Fibroblast of skin of back (primary cell): ENCODE results near the gene KCNQ1.

Experiments used
- DNase-seq: peaks from one replicate; pipeline ENCODE4 v3.0.0-alpha.2; 2013

The KCNQ1 gene

DNA sequence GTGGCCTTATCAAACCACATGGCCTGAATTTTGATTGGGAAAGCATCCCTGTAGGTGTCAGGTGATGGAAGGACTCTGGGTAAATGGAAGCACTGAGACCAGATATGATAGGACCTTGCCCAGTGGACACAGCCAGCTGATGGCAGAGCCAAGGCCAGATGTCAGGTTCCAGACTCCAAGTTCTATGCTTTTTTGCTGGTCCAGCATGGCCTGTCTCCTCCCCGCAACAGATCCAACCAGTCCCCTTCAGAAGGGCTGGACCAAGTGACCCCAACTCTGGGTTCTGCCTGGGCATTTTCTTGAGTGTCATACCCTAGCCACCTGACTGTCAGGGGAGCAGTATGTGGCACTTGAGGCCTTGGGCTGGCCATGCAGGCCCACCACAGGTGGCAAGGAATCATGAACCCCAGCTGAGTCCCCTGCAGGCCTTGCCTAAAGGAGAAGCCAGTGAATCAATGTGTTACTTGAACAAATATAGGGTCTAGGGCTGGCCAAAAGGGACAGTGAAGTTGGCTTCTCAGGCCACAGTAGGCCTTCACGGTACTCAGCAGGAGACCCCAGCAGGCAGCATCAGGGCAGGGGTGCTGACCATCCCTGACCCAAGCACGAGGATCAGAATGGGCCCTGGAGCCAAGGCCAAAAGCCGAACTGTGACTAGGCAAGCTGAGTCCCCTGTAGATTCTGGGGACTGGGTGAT lies 227.9 kb downstream of the KCNQ1 start:
- no peak for DNase-seq

DNA sequence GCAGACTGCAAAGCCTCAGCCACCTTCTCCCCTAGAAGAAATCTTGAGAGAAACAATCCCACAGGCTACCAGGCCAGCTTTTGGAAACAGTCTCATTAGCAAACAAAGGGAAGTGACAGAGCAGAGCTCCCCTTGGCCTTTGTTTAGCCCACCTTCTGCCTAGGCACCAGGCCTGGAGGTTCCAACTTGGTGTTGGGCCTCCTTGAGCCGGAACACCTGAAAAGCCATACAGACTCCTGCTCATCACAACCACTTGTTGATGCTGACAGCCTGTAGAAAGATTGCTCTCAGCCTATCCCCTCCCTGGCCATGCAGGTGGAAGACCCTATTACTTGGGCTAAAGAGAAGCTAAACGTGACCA lies 228.4 kb downstream of the KCNQ1 start:
- no peak for DNase-seq

DNA sequence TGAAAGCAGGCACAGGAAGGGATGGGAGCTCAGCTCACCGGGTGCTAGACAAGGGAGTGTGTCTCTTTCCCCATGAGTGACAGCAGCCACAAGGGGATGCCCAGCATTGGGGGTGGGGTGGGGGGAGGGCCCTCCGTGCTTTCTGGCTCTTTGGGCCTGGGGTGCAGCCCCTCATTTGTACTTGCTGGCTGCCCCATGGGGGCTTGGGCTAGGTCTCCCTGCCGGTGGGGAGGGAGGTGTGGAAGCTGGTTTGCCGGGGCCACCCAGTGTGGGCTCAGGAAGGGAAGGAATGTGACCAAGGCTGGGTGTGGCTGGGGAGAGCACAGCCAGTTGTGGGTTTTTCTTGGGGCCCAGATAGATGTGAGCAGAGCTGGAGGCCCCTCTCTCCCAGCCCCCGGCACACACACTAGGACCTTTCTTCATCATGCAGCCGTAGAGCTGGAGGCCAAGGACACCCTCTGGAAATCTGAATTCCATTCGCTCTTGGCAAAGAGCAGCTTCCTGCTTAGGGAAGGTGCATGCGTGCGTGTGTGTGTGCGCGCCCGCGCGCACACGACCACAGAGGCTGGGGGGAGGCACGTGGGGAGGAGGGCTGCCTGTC lies 229.2 kb downstream of the KCNQ1 start:
- DNase-seq = no peak

DNA sequence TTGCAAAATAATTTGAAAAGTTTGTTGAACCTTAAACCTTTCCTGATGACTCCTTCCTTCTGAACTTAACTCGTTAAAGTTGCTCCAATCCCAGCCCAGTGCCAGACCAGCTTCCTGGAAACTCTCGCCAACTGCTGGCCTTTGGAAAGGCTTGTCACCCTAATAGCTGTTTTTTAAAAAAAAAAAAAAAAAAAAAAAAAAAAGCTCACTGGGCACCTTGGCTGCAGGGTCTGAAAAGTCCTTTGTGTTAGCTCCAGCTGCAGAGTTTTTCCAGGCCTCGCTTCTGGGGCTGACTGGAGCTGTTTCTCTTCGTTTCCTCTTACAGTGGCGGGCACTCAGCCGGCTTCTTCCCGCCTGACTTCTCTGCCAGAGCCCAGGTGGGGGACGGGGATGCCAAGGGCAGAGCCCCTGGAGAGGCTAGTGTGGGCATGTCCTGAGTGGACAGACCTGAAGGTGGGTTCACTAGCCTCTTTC lies 229.9 kb downstream of the KCNQ1 start:
- DNase-seq = no peak

- no peak for DNase-seq
These were observed 230.7 kb downstream of the KCNQ1 start for GRCh38 chr11:2675540-2675939.

GRCh38 chr11:2677127-2677526 lies 232.3 kb downstream of the KCNQ1 start:
- DNase-seq = no peak

GRCh38 chr11:2678396-2678795 lies 233.6 kb downstream of the KCNQ1 start:
- no peak for DNase-seq

GRCh38 chr11:2679011-2679676 lies 234.3 kb downstream of the KCNQ1 start:
- DNase-seq = no peak

- DNase-seq = no peak
These were observed 236.8 kb downstream of the KCNQ1 start for GRCh38 chr11:2681408-2682145.

GRCh38 chr11:2683806-2684205 lies 239.0 kb downstream of the KCNQ1 start:
- no peak for DNase-seq

DNA sequence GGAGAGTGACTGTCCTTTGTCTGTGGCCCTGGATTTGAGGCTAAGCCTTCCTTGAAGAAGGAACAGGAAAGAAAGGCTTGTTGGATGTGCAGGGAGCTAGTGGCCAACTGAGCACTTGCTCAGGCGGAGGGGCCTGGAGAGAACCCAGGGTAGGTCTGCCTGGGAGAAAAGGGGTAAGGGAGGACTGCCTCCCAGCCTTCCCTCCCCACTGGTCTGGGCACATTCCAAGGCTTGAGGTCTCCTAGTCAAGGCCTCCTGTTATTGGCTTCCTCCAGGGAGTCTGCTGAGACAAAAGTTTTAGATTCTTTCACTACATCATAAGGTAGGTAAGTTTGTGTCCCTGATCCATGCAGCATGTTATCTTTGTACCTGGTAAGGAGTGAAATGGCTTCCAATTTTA lies 239.8 kb downstream of the KCNQ1 start:
- DNase-seq = no peak

GRCh38 chr11:2685051-2685450 lies 240.2 kb downstream of the KCNQ1 start:
- DNase-seq = no peak

GRCh38 chr11:2685566-2686359 lies 241.0 kb downstream of the KCNQ1 start:
- DNase-seq = no peak

- no peak for DNase-seq
These were observed 241.8 kb downstream of the KCNQ1 start for GRCh38 chr11:2686360-2687222.

GRCh38 chr11:2687223-2687530 lies 242.4 kb downstream of the KCNQ1 start:
- no peak for DNase-seq

- DNase-seq = no peak
These were observed 243.0 kb downstream of the KCNQ1 start for GRCh38 chr11:2687782-2688191.

DNA sequence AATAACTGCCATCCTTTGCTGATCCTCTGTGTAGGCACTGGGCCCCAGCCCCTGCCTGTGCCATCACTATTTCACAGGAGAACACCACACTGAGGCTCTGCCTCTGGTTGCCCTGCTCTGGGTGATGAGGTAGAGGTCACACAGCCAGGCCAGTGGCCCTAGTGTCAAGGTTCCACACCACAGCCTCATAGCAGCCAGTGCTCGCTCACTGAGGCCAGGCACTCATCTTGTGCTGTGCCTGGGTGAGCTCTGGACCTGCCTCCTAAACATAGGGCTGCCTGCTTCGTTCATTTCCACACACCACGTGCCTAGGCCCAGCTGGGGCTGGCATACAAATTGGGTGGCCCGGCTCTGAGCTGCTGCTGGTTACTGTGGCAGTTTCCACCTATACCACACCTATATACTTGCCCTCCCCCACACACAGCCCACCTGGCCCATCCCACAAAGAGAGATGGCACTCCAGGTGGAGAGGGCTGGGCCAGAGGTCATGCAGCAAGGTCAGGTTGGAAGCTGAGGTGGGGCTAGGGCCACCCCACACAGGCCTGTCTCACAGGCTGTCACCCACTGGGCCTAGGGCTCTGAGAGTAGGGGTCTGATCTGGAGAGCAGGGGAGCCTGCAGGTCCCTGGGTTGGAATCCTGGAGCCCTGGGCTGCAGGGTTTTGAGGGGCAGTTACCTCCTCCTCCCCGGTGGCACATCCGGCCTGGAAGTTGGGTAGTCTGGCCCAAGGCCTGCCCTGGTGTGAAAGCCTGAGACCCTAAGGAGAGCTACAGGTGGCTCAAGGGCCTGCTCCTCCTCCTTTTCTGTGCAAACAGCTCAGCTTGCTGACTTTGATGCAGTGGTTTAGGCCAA lies 243.8 kb downstream of the KCNQ1 start:
- no peak for DNase-seq

DNA sequence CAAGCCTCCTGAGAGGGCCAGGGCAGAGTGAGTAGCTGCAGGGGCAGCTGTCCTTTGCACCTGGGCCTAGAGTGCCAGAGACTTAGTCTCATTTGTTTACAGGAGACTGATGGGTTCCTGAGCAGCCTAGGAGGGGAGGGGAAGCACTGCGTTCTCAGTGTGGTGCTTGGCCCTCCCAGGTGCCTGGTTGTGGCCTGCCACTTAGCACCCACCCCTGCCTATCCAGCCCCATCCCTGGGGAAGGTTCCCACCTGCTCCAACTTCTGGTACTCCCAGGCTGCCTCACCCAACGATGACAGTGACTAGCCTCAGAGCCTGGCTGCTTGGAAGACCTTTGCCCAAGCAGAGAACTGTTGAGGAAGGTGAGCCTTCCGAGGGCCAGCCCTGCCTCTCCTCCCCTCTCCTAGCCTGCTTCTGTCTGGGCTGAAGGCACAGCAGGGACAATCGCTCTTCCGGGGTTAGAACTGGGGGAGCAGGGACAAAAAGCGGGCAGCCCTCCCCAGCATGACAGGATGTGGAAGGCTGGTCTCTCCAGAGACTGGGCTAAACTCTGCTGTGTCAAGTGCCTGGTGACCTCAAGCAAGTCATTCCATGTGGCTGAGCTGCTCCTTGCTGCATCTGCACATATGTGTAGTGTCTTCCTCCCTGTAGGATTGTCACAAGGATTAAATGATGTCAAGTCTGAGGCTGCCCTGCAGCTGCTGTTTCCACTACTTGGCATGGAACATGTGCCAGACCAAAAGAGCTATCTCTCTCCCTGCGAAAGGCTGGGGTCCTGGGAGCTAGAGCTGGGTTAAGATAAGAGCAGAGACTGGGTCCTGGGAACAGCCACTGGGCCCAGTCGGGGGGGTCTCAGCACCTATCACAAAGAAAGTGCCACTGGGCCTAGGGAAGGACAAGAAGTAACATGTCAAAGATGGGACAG lies 245.1 kb downstream of the KCNQ1 start:
- no peak for DNase-seq

GRCh38 chr11:2690596-2691354 lies 246.0 kb downstream of the KCNQ1 start:
- DNase-seq = no peak
